GM19463 (cell line): ENCODE results near the gene CCM2.

ENCODE experiments used
- ATAC-seq: cut with Tn5 transposase; IDR thresholded peaks from one replicate; pipeline ENCODE4 v1.9.1; 2021; ENCODE audit warnings: mild to moderate bottlenecking, moderate library complexity; ENCODE audit not compliant: unreplicated experiment

The CCM2 gene

GRCh38 chr7:45061806-45062425 is 61.9 kb downstream of the CCM2 start:
- no peak for ATAC-seq

DNA sequence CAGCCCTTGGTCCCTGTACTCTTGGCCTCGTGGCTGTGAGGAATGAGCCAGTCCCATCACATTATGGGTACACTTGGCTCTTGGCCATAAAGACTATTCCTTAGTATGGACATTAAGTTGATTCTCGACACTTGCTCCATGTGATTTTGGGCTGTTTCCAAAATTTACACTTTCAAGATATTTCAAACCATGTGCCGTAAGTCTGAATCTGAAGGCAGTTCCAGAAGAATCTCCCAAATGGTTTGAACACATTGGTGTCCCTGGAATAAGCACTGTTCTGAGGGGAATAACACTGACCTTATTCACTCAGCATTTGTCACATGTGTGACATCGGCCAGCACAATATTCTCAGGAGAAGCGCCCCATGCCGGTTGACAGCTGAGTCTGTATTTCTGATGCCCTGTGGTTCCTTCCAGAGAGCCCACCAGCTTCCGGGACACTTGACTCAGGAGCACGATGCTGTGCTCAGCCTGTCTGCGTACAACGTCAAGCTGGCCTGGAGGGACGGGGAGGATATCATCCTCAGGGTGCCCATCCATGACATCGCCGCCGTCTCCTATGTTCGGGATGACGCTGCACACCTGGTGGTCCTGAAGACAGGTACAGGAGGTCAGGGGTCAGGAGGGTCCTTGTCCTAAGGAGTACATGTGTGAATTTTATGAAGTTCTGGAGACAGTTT is 64.2 kb downstream of the CCM2 start:
- no peak for ATAC-seq

GRCh38 chr7:45065031-45065995 is 65.3 kb downstream of the CCM2 start:
- ATAC-seq = no peak

GRCh38 chr7:45066409-45066808 is 66.4 kb downstream of the CCM2 start:
- ATAC-seq = no peak

DNA sequence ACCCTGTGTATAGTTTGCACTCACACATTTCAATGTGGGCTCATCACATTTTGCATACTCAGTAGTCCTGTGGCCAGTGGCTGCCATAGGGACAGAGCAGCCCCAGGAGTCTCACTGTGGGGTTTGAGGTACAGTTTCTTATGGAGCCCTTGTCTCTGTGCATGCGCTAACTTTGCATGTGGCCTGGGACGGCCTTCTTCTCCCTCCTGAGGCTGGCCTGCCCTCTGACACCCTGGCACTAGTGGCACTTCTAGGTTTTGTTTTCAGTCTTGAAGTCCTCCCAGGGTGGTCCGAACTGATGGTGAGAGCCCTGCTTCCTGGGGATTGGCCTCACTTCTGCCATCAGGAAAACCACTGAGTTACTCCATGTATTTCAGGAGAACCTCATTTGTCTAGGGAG is 67.6 kb downstream of the CCM2 start:
- no peak for ATAC-seq

GRCh38 chr7:45068236-45069023 is 68.4 kb downstream of the CCM2 start:
- ATAC-seq = no peak

GRCh38 chr7:45069444-45070253 is 69.6 kb downstream of the CCM2 start:
- ATAC-seq = no peak

DNA sequence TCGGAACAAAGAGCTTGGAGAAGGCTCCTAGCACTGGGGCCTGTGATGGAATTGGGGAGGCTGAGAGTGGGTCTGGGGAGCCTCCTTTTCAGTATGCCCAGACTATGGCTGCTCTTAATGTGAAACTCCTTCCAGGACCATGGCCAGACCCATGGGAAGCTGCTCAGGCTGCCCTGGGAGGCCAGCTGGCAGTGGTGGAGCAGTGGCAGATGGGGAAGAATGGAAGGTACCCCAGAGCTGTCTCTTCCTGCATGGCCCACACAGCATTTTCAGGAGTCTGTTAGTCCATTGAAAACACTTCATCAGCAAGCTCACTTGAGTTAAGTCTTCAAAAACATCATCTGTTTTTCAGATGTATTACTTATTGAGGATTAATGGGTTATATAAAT is 70.2 kb downstream of the CCM2 start:
- ATAC-seq = no peak

GRCh38 chr7:45071528-45071927 is 71.5 kb downstream of the CCM2 start:
- ATAC-seq = no peak

DNA sequence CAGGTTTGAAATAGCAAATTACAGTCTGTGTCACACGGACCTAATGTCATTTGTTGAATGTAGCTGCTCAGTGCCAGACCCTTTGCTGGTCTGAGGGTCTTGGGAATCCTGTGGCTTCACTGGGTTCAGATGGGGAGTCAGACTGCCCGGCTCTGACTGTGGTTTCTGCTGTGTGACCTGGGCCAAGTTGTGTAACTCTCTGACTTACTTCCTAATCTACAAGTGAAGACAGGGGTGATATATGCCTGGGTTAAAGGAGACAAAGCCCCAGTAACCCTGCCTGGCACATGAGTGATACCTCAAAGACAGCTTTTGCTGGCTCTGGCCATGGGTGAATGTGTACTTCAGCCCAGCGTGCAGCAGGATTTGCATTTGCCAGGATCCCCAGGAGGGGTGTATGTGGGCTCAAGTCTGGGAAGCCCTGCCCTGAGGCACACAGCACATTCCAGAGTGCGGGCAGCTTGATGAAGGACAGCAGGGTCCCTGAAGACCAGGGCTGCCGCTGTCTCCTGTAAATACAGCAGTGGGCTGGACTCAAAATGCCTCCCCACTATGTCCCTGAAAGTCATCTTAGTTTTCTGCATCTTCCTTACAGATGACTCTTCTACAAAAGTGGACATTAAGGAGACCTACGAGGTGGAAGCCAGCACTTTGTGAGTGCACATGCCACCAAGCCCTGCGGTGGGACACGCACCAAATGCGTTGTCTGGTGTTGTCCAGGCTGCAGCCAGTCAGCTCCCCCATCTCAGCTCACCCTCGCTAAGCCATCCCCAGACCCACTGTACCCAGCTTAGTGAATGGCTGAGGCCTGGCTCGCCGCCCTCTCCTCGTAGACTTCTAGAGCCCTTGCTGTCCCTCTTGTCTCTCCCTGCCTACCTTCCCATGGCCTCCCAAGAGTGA is 72.4 kb downstream of the CCM2 start:
- ATAC-seq = no peak

DNA sequence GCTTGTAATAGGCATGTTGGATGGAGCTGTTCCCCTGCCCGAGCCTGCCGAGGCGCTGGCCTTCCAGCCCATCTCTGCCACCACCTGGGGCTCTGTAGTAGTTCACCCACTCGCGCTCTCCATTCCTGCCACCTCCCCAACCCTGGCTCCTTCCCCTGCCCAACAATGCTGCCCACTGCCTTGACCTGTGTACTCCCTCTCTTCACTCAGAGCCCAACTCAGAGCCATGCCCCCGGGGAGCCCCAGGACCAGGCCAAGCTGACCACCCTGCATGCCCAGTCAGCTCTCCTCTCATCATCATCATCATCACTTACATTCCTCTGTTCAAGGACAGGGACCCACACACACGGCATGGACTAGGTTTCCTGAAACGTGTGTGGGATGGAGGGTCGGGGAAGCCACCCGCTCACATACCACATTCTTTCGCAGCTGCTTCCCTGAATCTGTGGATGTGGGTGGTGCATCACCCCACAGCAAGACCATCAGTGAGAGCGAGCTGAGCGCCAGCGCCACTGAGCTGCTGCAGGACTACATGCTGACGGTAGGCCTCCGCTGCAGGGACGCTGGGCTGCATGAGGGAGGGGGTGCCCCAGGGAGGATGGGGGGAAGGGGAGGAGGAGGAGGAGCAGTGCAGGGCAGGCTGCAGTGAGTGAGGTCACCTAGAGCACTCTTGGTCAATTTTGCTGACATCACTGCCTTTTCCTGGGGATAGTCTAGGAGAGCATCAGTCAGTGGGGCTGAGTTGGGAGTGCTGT is 73.2 kb downstream of the CCM2 start:
- no peak for ATAC-seq

- no peak for ATAC-seq
Observed at GRCh38 chr7:45073786-45074527, 74.0 kb downstream of the CCM2 start.

GRCh38 chr7:45074528-45075354 is 74.7 kb downstream of the CCM2 start:
- ATAC-seq = no peak

DNA sequence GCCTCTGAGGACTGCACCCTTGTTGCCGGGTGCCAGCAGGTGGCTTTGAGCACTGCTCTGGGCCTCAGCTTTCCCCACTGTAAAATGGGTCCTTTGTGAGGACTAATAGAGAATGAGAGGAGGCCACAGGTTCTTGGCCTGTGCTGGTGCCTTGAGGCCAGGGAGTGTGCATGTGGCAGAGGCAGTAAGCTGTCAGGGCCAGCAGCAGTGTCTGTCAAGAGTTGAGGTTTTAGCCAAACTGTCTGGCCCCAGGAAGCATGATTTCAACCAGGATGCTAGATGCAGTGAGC is 75.3 kb downstream of the CCM2 start:
- no peak for ATAC-seq

DNA sequence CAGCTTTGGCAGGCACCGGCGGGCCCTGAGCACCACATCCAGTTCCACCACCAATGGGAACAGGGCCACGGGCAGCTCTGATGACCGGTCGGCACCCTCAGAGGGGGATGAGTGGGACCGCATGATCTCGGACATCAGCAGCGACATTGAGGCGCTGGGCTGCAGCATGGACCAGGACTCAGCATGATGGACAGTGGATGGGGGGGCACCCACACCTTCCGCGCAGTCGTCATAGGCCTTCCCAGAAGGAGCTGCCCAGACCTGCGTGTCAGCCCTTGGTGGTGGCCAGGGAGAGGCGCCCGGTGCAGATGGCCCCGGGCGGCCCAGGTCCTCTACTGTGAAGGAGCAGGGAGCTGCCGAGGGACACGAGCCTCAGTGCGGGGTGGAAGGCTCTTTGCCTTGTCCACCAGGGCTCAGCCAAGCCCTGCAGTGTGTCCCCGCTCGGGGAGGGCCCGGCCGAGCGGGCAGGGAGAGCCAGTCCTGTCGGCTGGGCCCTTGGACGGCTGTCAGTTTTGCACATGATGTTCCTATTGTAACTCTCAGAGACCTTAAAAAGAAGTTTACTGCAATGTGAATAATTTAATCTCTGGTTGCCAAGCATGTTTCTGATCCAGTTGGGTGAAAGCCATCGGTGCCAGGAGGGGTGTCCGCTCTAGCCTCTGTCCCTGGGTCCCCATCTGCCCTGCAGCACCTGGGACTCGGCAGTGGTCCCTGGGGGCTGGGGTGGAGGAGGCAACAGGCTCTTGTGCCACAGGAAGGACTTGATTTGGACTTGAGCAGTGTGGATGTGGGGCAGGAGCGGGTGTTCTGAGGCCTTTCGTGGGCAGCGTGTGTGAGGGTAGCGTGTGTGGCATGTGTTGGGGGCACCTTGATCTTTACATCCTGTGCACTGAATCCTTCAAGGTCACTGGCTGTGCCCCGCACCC is 76.1 kb downstream of the CCM2 start:
- no peak for ATAC-seq

GRCh38 chr7:45076946-45077345 is 76.9 kb downstream of the CCM2 start:
- ATAC-seq = no peak
